ENCODE data around the gene CD226. TPM values are rescaled to one million over a fixed set of nuclear protein-coding genes. Genes with fewer than 3 reads are reported as not detected.

Gene CD226
- total and polyA plus RNA-seq, 9 donors, result 0.17 to 1.5 (median 1.2) TPM

DNA sequence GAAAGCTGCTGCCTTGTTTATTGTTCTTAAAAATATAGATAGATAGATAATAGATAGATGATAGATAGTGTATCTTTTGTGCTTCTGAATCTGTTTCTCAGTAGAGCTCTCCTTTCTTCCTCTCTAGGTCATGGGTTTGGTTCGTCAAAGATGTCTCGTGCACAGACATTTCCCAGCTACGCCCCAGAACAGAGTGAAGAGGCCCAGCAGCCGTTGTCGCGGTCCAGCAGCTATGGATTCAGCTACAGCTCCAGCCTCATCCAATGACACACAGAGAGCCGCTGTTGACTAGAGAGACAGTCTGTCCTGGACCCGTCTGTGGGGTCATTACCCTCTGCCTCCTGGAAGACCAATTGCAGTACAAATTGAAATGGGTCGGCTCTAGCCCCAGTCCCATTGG lies 106.6 kb downstream of the CD226 start:
- DNase-seq, result no peak
- H3K36me3 ChIP-seq, result no peaks in the 10 kb centered on the region
- H3K4me1 ChIP-seq (ENCODE audit: insufficient read depth), result peaks cover under 1% of the 10 kb centered on the region
- WGBS, 3 donors, result 91 to 97% (median 96%) methylated on average over 9 of the region's 9 CpGs
- no peaks in the 10 kb centered on the region for H3K9me3 ChIP-seq
- intact Hi-C loops (cut with DNase I), result no loop called here
- TF ChIP-seq, protein P1, sequence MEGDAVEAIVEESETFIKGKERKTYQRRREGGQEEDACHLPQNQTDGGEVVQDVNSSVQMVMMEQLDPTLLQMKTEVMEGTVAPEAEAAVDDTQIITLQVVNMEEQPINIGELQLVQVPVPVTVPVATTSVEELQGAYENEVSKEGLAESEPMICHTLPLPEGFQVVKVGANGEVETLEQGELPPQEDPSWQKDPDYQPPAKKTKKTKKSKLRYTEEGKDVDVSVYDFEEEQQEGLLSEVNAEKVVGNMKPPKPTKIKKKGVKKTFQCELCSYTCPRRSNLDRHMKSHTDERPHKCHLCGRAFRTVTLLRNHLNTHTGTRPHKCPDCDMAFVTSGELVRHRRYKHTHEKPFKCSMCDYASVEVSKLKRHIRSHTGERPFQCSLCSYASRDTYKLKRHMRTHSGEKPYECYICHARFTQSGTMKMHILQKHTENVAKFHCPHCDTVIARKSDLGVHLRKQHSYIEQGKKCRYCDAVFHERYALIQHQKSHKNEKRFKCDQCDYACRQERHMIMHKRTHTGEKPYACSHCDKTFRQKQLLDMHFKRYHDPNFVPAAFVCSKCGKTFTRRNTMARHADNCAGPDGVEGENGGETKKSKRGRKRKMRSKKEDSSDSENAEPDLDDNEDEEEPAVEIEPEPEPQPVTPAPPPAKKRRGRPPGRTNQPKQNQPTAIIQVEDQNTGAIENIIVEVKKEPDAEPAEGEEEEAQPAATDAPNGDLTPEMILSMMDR (IDR thresholded peaks at IDR 0.05), result no peak
- TF ChIP-seq POLR2A (IDR thresholded peaks at IDR 0.05), result no peak
- no peak for TF ChIP-seq EP300 (IDR thresholded peaks at IDR 0.05)
- H3K4me3 ChIP-seq, result no peak overlapping the region
- no peaks in the 10 kb centered on the region for H3K27me3 ChIP-seq
- no peak overlapping the region for H3K27ac ChIP-seq

DNA sequence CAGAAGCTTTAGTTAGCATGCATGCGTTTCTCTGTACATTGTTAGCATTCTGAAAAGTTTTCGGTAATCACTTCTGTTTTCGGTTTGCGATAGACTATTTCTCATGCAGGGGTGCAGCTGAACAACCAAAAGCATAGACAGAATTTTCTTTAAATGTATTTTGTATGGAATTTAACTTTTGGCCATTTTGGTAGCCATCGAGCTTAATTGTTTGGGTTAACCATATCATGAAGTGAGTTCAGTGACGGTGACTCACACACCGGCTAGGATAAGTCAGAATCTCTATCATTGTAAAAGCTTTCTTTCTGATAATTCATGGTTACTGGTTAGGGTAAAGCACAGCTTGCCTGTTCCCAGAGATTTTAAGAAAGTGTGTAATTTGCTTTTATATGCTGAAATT lies 107.2 kb downstream of the CD226 start:
- DNase-seq, result no peak
- Histone ChIP-seq H3K27ac (no peak overlapping the region), H3K4me1 (ENCODE audit: insufficient read depth) (no peaks in the 10 kb centered on the region), H3K36me3 (no peaks in the 10 kb centered on the region), H3K4me3 (no peak overlapping the region), H3K27me3 (no peaks in the 10 kb centered on the region), H3K9me3 (no peaks in the 10 kb centered on the region)
- intact Hi-C loops (cut with DNase I), result no loop called here
- 60 to 74% (median 65%) methylated on average over 7 of the region's 7 CpGs for whole genome bisulfite sequencing, 3 donors
- TF ChIP-seq EP300 (IDR thresholded peaks at IDR 0.05), result no peak
- TF ChIP-seq POLR2A (IDR thresholded peaks at IDR 0.05), result no peak
- TF ChIP-seq, protein P1 (IDR thresholded peaks at IDR 0.05), result no peak

DNA sequence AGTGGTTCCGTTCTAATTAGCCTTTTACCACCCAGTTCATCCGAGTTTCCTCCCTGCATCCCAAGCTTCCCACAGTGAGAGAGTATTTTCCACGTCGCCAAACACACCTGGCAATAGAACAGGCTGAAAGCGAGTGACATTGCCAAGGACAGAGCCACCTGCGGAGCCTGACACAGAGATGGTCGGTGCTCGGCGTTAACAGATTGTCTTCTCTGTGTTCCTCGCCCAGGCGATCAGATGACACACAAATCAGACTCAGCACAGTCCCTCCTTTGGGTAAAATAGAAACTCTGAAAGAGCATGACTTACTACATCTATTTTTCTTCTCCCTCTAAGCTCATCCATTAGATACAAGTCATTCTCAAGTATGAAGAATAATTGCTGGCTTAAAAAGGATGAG lies 107.7 kb downstream of the CD226 start:
- H3K4me3 ChIP-seq, result no peak overlapping the region
- H3K36me3 ChIP-seq, result no peaks in the 10 kb centered on the region
- intact Hi-C loops (cut with DNase I), result no loop called here
- DNase-seq, result no peak
- no peaks in the 10 kb centered on the region for H3K9me3 ChIP-seq
- H3K27me3 ChIP-seq, result no peaks in the 10 kb centered on the region
- TF ChIP-seq EP300 (IDR thresholded peaks at IDR 0.05) (no peak), POLR2A (IDR thresholded peaks at IDR 0.05) (no peak)
- TF ChIP-seq, protein P1 (IDR thresholded peaks at IDR 0.05), result no peak
- H3K4me1 ChIP-seq (ENCODE audit: insufficient read depth), result no peaks in the 10 kb centered on the region
- 87 to 92% (median 91%) methylated on average over 11 of the region's 11 CpGs for WGBS, 3 donors
- no peak overlapping the region for H3K27ac ChIP-seq

DNA sequence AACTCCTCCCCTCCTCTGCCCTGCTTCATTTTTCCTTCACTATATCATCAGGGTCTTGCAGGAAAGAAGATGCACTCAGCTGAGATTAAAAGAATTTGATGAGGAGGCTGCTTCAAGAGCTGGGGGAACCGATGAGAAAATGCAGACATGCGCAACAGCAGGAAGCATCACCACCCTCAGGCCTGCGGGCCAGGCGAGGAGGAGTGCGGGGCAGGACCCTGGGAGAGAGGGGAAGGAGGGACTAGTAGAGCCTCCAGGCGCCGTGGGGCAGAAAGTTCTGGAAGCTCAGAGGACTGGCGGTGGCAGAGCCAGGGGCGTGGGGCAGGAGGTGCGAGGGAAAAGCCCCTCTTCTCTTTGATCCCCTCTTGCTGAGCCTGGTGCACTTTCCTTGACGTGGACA lies 108.2 kb downstream of the CD226 start:
- Histone ChIP-seq H3K4me1 (ENCODE audit: insufficient read depth) (no peaks in the 10 kb centered on the region), H3K4me3 (no peak overlapping the region), H3K27ac (no peak overlapping the region), H3K36me3 (no peaks in the 10 kb centered on the region), H3K27me3 (no peaks in the 10 kb centered on the region), H3K9me3 (no peaks in the 10 kb centered on the region)
- intact Hi-C loops (cut with DNase I), result no loop called here
- no peak for DNase-seq
- TF ChIP-seq, protein P1 (IDR thresholded peaks at IDR 0.05), result no peak
- TF ChIP-seq POLR2A (IDR thresholded peaks at IDR 0.05), result no peak
- TF ChIP-seq EP300 (IDR thresholded peaks at IDR 0.05), result no peak
- 94 to 97% (median 96%) methylated on average over 11 of the region's 11 CpGs for WGBS, 3 donors
